ENCODE data around the gene CDH3.

- TF ChIP-seq POLR2A (IDR thresholded peaks at IDR 0.05) (no peak), POLR2AphosphoS5 (IDR thresholded peaks at IDR 0.05) (no peak)
These were observed 35.9 kb downstream of the CDH3 start for GRCh38 chr16:68681038-68681437.
